ENCODE results near the gene POLR2H.

Gene POLR2H

GRCh38 chr3:184384856-184385422, 23.4 kb downstream of the POLR2H start:
- peak in 10 of 56 donors; percentile 8 to 54 (median 20) for DNase-seq

DNA sequence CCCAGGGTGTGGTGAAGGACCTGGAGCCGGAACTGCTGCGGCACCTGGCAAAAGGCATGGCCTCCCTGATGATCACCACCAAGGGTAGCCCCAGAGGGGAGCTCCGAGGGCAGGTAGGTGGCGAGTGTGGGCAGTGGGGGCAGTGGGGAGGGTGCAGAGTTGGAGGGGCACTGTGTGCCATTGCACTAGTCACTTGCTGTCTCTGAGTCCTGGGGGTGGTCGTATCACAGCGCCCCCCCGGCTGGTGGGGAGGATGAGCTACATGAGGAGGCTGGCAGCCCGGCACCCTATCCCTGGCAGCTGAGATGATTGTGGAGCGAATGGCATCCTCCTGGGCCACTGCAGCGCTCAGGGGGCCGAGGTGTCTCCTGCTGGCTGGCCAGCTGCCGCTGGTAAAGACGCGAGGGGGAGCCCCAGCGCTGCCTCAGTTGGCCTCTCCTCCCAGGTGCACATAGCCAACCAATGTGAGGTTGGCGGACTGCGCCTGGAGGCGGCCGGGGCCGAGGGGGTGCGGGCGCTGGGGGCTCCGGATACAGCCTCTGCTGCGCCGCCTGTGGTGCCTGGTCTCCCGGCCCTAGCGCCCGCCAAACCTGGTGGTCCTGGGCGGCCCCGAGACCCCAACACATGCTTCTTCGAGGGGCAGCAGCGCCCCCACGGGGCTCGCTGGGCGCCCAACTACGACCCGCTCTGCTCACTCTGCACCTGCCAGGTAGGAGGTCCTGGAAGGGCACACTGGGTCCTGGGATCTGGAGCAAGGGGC, 24.7 kb downstream of the POLR2H start:
- DNase-seq: no peak

GRCh38 chr3:184387174-184387714, 25.7 kb downstream of the POLR2H start:
- no peak for DNase-seq

DNA sequence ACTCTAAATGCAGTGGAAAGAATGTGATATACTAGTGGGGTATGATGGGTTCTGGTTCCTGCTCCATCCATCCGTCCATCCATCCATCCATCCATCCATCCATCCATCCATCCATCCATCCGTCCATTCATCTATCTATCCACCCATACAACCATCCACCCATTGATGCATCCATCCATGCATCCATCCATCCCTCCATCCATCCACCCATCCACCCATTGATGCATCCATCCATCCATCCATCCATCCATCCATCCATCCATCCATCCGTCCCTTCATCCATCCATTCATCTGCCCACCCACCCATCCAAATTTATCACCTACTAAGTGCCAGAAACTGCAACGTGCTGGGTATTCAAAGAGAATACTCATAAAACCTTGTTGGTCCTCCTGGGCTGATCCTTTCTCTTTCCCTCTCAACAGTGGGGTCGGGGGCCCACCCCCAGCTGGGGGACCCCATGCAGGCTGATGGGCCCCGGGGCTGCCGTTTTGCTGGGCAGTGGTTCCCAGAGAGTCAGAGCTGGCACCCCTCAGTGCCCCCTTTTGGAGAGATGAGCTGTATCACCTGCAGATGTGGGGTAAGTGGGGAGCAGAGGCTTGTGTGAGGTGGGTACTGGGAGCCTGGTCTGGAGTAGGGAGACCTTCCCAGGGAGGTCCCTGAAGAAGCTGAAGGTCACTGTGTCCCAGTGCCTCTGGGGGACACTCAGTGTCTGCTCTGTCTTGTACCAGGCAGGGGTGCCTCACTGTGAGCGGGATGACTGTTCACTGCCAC, 26.8 kb downstream of the POLR2H start:
- DNase-seq: no peak

DNA sequence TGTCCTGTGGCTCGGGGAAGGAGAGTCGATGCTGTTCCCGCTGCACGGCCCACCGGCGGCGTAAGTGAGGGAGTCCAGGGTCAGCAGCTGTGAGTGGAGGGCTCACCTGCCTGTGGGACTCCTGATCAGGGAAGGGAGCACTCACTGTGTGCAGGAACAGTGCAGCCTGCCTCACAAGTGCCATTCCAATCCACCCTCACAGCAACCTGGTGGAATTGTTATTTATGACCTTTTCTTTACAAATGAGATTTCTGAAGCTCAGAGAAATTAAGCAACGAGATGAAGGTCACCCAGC, 27.4 kb downstream of the POLR2H start:
- DNase-seq: no peak

- DNase-seq: no peak
These were observed 27.9 kb downstream of the POLR2H start for GRCh38 chr3:184389384-184389783.

DNA sequence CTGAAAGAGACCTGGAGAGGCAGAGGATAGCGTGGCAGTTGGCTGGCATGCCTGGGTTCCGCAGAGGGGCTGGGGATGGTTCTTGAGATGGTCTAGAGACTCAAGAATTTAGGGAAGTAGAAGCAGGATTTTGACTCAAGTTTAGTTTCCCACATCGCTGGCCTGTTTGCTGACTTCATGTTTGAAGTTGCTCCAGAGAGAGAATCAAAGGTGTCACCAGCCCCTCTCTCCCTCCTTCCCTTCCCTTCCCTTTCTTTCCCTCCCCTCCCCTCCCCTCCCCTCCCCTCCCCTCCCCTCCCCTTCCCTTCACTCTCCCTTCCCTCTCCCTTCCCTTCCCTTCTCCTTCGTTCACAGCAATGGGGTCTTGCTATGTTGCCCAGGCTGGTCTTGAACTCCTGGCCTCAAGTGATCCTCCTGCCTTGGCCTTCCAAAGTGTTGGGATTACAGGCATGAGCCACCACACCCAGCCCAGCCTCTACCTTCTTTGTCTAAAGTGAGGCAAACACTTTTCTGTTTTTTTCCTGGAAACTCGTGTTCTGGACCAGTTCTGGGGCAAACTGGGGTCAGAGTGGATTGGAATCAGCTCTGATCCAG, 28.5 kb downstream of the POLR2H start:
- no peak for DNase-seq

DNA sequence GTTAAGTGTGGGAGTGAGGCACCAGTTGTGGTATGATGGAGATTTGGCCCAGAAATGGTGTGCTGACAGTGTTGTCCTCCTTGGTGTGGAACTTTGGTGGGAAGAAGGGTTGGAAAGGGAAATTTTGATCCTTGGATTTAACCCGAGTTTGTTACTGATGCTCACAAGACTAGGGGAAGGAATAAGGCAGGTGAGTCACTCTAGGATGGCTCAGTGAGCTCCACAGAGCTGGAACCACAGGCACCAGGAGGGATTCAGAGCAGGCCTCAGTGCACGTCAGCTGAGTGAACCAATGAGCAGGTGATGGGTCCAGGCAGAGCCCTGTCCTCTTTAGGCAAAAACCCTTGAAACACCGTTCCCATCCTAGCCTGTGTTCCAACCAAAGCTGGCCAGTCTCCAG, 29.8 kb downstream of the POLR2H start:
- no peak for DNase-seq

DNA sequence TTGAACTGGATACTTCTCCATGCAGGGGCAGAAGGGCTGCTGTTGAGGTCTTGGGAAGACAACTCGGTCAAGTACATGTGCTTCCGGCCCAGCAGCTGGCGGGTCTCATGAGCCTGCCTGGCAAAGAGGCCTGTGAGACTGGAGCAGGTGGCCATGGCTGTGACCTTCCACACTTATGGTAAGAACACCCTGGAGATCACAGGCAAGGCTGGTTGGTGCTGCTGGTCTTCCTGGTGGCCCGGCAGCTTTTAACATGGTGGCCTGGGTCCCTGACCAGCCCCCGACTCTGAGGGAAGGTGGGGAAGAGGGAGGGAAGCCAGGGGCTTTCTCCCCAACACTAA, 33.8 kb downstream of the POLR2H start:
- no peak for DNase-seq

- DNase-seq: peak in 3 of 56 donors; percentile 12 to 16 (median 13)
These were observed 37.9 kb downstream of the POLR2H start for GRCh38 chr3:184399410-184399809.

DNA sequence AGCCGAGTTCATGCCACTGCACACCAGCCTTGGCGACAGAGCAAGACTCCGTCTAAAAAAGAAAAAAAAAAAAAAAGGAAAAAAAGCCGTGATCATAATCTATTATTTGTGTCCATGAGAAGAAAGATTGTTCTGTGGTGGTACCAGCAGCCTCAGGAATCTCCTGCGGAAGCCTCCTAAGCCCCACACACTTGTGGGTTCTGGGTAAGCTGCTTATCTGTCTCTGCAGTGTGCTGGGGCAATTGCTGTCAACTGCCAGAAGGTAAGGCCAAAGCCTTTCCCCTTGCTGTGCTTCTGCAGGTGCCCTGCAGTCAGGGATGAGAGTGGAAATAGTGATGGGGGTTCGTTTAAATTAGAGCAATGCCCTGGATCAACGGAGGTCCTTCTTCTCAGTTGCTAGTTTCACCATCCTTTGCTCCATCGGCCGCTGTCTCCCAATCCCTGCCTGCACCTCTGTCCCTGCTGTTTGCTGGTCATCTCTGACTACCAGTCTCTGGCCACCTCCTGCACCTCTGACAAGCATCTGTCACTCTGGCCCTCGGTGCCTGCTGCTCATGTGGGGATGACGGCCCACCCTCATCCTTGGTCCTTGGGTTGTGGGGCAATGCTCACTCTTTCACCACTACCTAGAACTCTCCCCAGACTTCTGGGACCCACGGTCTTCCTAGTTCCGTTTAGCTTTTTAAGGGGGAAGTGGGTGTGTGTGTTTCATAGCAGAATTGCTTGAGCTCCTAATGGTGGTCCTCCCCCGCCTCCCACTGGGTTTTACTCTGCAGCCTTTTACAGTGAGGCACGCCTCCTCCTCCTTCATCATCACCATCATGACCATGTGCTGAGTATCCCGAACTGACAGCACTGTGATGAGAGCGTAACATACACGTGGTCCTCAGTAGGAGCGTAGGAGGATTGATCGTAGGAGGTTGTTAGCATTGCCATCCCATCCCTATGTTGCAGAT, 43.8 kb downstream of the POLR2H start:
- DNase-seq: peak in 7 of 56 donors; percentile 1 to 35 (median 22)

- DNase-seq: no peak
These were observed 47.9 kb downstream of the POLR2H start for GRCh38 chr3:184409331-184409926.

- DNase-seq: no peak
These were observed 48.5 kb downstream of the POLR2H start for GRCh38 chr3:184409946-184410500.

DNA sequence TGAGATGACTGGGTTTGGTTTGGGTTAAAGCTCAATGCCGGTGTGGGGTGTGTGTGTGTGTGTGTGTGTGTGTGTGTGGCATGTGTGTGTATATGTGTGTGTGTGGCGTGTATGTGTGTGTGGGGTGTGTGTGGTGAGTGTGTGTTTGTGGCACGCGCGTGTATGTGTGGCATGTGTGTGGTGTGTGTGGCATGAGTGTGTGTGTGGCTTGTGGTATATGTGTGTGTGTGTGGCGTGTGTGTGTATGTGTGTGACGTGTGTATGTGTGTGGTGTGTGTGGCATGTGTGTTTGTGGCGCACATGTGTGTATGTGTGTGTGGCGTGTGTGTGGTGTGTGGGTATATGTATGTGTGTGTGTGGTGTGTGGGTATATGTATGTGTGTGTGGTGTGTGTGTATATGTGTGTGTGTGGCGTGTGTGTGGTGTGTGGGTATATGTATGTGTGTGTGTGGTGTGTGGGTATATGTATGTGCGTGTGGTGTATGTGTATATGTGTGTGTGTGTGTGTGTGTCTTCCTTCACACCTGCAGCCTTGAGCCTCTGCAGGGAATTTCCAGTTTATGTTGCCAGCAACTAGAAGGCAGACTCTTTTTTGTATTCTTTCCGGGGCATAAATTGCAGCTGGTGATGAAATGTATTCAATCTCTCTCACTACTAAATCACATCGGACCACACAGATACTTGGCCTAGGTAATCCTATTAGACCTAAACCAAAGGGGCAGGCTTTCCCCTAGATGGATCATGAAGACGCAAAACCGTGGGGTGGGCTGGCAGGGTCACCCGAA, 53.1 kb downstream of the POLR2H start:
- no peak for DNase-seq

GRCh38 chr3:184415203-184415490, 53.6 kb downstream of the POLR2H start:
- no peak for DNase-seq

DNA sequence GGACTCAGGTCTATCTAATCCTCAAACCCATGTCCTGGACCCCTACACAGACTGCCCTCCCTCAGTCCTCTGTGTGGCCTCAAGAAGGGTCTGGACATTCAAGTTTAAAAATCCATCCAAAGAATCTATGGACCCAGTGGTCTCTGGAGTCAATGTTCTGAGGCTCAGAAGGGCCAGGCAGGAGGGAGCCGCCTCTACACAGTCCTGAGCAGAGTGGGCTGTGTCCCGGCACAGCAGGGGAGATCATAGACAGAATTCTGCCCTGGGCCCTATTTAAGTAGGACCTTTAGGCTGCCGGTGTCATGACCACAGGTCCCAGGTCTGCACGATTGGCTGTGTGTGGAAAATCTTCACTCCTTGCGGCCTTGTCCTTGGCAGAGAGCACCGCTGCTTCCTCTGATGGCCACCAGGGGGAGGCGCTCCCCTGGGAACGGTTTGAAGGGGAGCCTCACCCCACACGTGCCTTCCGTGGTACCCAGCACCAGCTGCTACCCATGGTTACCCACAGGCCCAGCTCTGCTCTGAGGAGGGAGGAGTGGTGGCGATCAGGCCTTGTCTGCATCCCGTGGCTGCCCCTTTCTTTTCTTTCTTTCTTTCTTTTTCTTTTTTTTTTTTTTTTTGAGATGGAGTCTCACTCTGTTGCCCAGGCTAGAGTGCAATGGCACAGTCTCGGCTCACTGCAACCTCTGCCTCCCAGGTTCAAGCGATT, 56.3 kb downstream of the POLR2H start:
- DNase-seq: peak in 40 of 56 donors; percentile 5 to 72 (median 30)

Measured in amygdala (tissue), 56 donors.